Left lobe of liver (tissue), 2 donors: ENCODE results near the gene ATXN1. TPM values are rescaled to one million over a fixed set of nuclear protein-coding genes. Genes with fewer than 3 reads are reported as not detected.
A peak's percentile ranks its signal among the peaks of the same experiment; 100 is the strongest.

Experiments used
- ATAC-seq: fragments of 200-7000 bp; cut with Tn5 transposase; one replicate; pipeline ENCODE4 v1.9.1; 2020; ENCODE audit warnings: mild to moderate bottlenecking, moderate library complexity
- DNase-seq: peaks from one replicate; pipeline ENCODE4 v3.0.0-alpha.2; 2020; ENCODE audit warnings: low spot score
- total RNA-seq: library from RNA; stranded (reverse); gene quantifications from one replicate; pipeline ENCODE4 v1.2.1, GENCODE V29; 2021
- donor health status: DM: no; HTN: no; CAD: no; lungs with moderate emphysema.
- donor health status: DM: no; HTN: yes; CAD: no.

Gene ATXN1
- total RNA-seq, 1 donor from 2014 or later, result 29.5 TPM

GRCh38 chr6:16305788-16306187, 455.5 kb downstream of the ATXN1 start:
- no peak for ATAC-seq
- DNase-seq, result no peak

GRCh38 chr6:16305246-16305725, 456.0 kb downstream of the ATXN1 start:
- DNase-seq (no peak), ATAC-seq (peak; percentile 53)

GRCh38 chr6:16302721-16303552, 458.3 kb downstream of the ATXN1 start:
- no peak for DNase-seq

GRCh38 chr6:16301511-16301910, 459.7 kb downstream of the ATXN1 start:
- DNase-seq (no peak), ATAC-seq (no peak)

More at GRCh38 chr6:16302721-16303552, 458.3 kb downstream of the ATXN1 start:
- ATAC-seq, result no peak

GRCh38 chr6:16299861-16300260, 461.4 kb downstream of the ATXN1 start:
- ATAC-seq, result no peak
- DNase-seq, result no peak

GRCh38 chr6:16296061-16296670, 465.1 kb downstream of the ATXN1 start:
- no peak for ATAC-seq
- DNase-seq, result no peak

- DNase-seq (no peak), ATAC-seq (no peak)
Observed at GRCh38 chr6:16295471-16295870, 465.8 kb downstream of the ATXN1 start.

- DNase-seq (no peak), ATAC-seq (no peak)
Observed at GRCh38 chr6:16295060-16295459, 466.2 kb downstream of the ATXN1 start.

- no peak for ATAC-seq
- DNase-seq, result no peak
Observed at GRCh38 chr6:16294371-16294770, 466.9 kb downstream of the ATXN1 start.

GRCh38 chr6:16292942-16293341, 468.3 kb downstream of the ATXN1 start:
- ATAC-seq (no peak), DNase-seq (no peak)

GRCh38 chr6:16292432-16292831, 468.8 kb downstream of the ATXN1 start:
- no peak for ATAC-seq
- no peak for DNase-seq

- DNase-seq (no peak), ATAC-seq (no peak)
Observed at GRCh38 chr6:16291739-16292138, 469.5 kb downstream of the ATXN1 start.

- no peak for ATAC-seq
- DNase-seq, result no peak
Observed at GRCh38 chr6:16288163-16288562, 473.1 kb downstream of the ATXN1 start.

GRCh38 chr6:16286151-16286522, 475.1 kb downstream of the ATXN1 start:
- ATAC-seq (peak; percentile 61), DNase-seq (no peak)

- DNase-seq (no peak), ATAC-seq (no peak)
Observed at GRCh38 chr6:16285467-16286150, 475.7 kb downstream of the ATXN1 start.

GRCh38 chr6:16284472-16284871, 476.8 kb downstream of the ATXN1 start:
- DNase-seq (no peak), ATAC-seq (no peak)

GRCh38 chr6:16282370-16282769, 478.9 kb downstream of the ATXN1 start:
- DNase-seq (no peak), ATAC-seq (no peak)

GRCh38 chr6:16279243-16279642, 482.0 kb downstream of the ATXN1 start:
- no peak for ATAC-seq
- no peak for DNase-seq

GRCh38 chr6:16278750-16279149, 482.5 kb downstream of the ATXN1 start:
- no peak for ATAC-seq
- no peak for DNase-seq

GRCh38 chr6:16278048-16278724, 483.1 kb downstream of the ATXN1 start:
- ATAC-seq (no peak), DNase-seq (no peak)
